Activated naive CD4-positive, alpha-beta T cell treated with anti-CD3 and anti-CD28 coated beads, Interleukin-2, amount 50 U/mL, for 72 hours (primary cell): Measurements from ENCODE around the gene TMEM114. TPM values are rescaled to one million over a fixed set of nuclear protein-coding genes. Genes with fewer than 3 reads are reported as not detected.

Experiments
- ATAC-seq, 2 donors: fragments of 150-1000 bp; cut with Tn5 transposase; 2 replicates each; pipeline ENCODE4 v1.10.0; 2021; ENCODE audit warnings: mild to moderate bottlenecking in 2 of 2, moderate library complexity in 2 of 2
- DNase-seq, 2 donors: peaks; one replicate each; pipeline ENCODE4 v3.0.0; 2021 to 2022; ENCODE audit warnings: low spot score in 2 of 2
- H3K27ac Mint-ChIP-seq, 2 donors: one replicate each; pipeline ENCODE4 v1.8.0; 2022; ENCODE audit warnings: mild to moderate bottlenecking in 2 of 2, mixed read lengths in 2 of 2
- H3K36me3 Mint-ChIP-seq, 2 donors: one replicate each; pipeline ENCODE4 v1.8.0; 2022; ENCODE audit warnings: mixed read lengths in 2 of 2
- H3K9me3 Mint-ChIP-seq, 2 donors: one replicate each; pipeline ENCODE4 v1.8.0; 2022; ENCODE audit warnings: mixed read lengths in 2 of 2
- total RNA-seq, 2 donors: library from RNA; stranded (reverse); gene quantifications; one replicate each; pipeline ENCODE4 v1.2.3, GENCODE V29; 2022

TMEM114 gene
- total RNA-seq, 2 donors from 2014 or later = not detected

- peak overlapping the region in 1 of 2 donors; percentile 97 for H3K27ac Mint-ChIP-seq
- no peaks in the 10 kb centered on the region for H3K9me3 Mint-ChIP-seq
- H3K36me3 Mint-ChIP-seq = peaks cover 0 to 11% of the 10 kb centered on the region in 2 donors
- no peak for DNase-seq
- ATAC-seq = peak; percentile 18 to 58
Observed at GRCh38 chr16:8620535-8620934, 30.2 kb upstream of the TMEM114 start.

GRCh38 chr16:8619671-8620370 is 29.5 kb upstream of the TMEM114 start:
- no peak for DNase-seq
- peak overlapping the region in 1 of 2 donors; percentile 97 for H3K27ac Mint-ChIP-seq
- peaks cover 0 to 11% of the 10 kb centered on the region in 2 donors for H3K36me3 Mint-ChIP-seq
- ATAC-seq = no peak
- H3K9me3 Mint-ChIP-seq = no peaks in the 10 kb centered on the region

DNA sequence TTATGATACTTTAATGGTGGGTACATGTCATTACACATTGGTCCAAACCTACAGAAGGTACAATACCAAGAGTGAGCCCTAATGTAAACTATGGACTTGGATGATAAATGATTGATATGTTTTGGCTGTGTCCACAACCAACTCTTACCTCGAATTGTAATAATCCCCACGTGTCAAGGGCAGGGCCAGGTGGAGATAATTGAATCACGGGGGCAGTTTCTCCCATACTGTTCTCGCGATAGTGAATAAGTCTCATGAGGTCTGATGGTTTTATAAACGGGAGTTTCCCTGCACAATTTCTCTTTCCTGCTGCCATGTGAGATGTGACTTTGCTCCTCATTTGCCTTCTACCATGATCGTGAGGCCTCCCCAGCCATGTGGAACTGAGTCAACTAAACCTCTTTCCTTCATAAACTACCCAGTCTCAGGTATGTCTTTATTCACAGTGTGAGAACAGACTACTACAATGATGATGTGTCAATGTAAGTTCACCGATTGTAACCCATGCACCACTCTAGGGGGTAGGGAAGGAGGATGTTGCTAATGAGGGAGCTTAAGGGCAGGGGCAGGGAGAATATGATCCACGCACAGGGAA is 24.2 kb upstream of the TMEM114 start:
- H3K9me3 Mint-ChIP-seq = no peaks in the 10 kb centered on the region
- ATAC-seq = no peak

DNA sequence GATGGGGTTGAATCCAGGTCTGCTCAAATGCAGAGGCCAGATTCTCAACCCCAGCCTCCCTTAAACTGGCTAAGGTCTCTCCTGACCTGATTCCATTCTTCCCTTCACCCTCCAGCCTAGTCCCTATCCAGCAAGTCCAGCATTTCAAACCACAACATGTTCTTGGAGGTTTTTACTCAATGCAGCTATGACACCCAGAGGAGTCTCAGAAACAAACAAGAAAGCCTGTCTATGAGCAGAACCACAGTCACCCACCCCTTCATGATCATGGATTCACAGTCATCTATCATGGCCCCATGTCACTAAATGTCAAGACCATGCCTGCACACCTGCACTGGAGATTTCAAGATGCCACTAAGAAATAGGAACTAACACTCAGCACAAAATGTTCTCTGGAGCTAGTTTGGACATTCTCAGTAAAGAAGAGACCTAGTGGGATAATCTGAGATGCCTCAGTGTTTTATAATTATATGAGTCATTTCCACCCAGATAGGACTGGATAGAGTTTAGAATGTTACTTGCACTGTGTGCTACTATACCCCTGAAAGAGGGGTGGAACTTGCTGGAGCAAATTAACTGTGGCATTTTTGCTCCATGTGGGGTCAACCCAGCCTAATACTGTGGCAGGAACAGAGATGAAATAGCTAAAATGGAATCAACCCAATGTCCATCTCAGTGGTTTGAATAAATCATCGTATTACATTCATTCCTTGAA is 21.7 kb upstream of the TMEM114 start:
- DNase-seq = no peak
- H3K9me3 Mint-ChIP-seq = no peaks in the 10 kb centered on the region
- no peak overlapping the region for H3K27ac Mint-ChIP-seq
- no peaks in the 10 kb centered on the region for H3K36me3 Mint-ChIP-seq
- no peak for ATAC-seq

More for the DNA sequence above, 24.2 kb upstream of the TMEM114 start:
- DNase-seq = no peak
- Mint-ChIP-seq H3K27ac (no peak overlapping the region), H3K36me3 (no peaks in the 10 kb centered on the region)

DNA sequence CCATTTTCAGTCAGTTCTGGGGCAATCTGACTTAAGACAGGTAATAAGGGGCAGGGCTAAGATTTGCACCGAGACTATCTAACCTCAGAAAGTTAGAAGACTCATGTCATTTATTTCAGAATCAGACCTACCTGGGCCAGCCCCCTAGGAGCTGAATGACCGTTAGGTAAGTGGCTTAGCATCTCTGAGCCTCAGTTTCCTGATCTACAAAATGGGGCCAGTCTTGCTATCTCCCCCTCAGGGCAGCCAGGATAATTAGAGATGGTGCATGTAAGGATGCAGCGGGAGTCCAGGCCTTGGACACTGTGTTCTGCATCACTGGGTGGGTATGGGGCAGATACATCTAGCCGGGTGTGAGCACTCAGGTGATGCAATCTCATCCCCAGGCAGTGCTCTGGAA is 20.8 kb upstream of the TMEM114 start:
- H3K9me3 Mint-ChIP-seq = no peaks in the 10 kb centered on the region

DNA sequence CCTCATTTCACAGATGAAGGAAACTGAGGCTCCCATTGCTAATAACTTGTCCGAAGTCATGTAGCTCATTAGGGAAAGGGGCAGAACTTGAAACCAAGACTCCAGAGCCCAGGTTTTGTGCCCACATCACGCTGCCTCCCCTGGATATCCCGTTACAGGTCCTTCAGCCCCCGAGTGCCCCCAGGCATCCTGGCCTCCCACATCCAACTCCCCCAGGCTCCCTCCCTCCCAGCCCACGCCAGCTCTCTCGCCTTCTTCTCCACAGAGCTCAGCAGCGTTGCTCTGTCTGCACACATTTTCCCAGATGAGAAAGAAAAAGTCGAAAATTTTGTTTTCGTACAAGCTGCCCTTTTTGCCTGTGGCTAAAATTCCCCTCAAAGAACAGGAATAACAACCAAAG is 16.9 kb upstream of the TMEM114 start:
- ATAC-seq = no peak
- no peak for DNase-seq
- no peak overlapping the region for H3K27ac Mint-ChIP-seq
- no peaks in the 10 kb centered on the region for H3K36me3 Mint-ChIP-seq
- H3K9me3 Mint-ChIP-seq = no peaks in the 10 kb centered on the region

More for the DNA sequence above, 20.8 kb upstream of the TMEM114 start:
- ATAC-seq (no peak), DNase-seq (no peak)
- H3K36me3 Mint-ChIP-seq = no peaks in the 10 kb centered on the region
- H3K27ac Mint-ChIP-seq = no peak overlapping the region

- H3K36me3 Mint-ChIP-seq = no peaks in the 10 kb centered on the region
- H3K27ac Mint-ChIP-seq = no peak overlapping the region
- DNase-seq (no peak), ATAC-seq (no peak)
- no peaks in the 10 kb centered on the region for H3K9me3 Mint-ChIP-seq
Observed at GRCh38 chr16:8605554-8605953, 15.2 kb upstream of the TMEM114 start.

DNA sequence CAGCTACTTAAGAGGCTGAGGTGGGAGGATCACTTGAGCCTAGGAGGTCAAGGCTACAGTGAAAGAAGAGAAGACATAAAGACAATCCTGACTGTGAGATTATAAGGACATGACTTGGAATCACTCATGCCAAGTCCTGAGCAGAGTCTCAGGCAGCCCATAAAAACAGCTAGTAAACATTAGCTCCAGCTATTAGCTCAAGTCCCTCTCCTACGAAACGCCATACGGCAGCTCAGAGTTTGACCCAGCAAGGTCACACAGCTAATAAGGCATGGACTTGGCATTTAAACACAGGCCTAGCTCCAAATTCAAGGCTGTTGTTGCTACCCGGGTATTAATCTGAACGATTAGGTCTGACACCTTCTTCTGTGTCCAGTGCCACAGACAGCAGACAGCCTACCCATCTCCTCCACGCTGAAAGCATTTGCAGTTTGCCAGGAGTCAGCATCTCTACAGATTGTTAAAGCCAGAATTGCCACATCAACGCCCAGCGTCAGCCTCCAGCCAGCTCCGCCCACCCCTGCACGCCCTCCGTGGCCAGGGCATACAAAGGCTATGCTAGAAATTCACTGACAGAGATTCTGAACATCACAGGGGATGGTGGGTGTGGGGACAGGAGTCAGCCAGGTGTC is 9.9 kb upstream of the TMEM114 start:
- no peaks in the 10 kb centered on the region for H3K36me3 Mint-ChIP-seq
- no peak for ATAC-seq
- H3K9me3 Mint-ChIP-seq = peaks cover 0 to 3% of the 10 kb centered on the region in 2 donors
- no peak for DNase-seq
- H3K27ac Mint-ChIP-seq = no peak overlapping the region

- peaks cover 0 to 3% of the 10 kb centered on the region in 2 donors for H3K9me3 Mint-ChIP-seq
- no peak for ATAC-seq
- DNase-seq = no peak
- no peak overlapping the region for H3K27ac Mint-ChIP-seq
- H3K36me3 Mint-ChIP-seq = no peaks in the 10 kb centered on the region
Observed at GRCh38 chr16:8596581-8596980, 6.3 kb upstream of the TMEM114 start.

- DNase-seq = no peak
- Mint-ChIP-seq H3K27ac (no peak overlapping the region), H3K9me3 (peaks cover 0 to 3% of the 10 kb centered on the region in 2 donors), H3K36me3 (no peaks in the 10 kb centered on the region)
- ATAC-seq = no peak
Observed at GRCh38 chr16:8595783-8596182, 5.5 kb upstream of the TMEM114 start.

DNA sequence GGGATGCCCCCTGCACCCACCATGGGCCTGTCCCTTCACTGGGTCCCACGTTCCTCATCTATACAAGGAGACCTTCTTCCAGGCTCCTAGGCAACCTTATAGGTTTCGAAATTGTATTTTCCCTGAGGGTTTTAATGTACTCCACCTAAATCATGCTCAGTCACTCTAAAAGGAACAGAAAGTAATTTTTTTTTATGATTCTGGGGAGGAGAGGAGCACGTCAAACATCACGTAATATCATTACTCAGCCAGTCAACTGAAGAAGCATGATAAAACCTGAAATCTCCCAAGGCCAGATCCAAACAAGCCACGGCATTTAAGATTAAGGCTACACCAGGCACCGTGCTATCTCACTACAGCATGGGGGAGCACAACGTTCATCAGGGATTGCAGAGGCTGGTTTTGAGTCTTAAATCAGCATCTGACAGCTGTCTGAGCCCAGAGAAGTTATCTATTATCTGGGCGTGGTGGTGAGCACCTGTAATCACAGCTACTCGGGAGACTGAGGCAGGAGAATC is 3.9 kb upstream of the TMEM114 start:
- Mint-ChIP-seq H3K36me3 (no peaks in the 10 kb centered on the region), H3K9me3 (peaks cover 0 to 3% of the 10 kb centered on the region in 2 donors), H3K27ac (no peak overlapping the region)
- no peak for DNase-seq
- no peak for ATAC-seq

DNA sequence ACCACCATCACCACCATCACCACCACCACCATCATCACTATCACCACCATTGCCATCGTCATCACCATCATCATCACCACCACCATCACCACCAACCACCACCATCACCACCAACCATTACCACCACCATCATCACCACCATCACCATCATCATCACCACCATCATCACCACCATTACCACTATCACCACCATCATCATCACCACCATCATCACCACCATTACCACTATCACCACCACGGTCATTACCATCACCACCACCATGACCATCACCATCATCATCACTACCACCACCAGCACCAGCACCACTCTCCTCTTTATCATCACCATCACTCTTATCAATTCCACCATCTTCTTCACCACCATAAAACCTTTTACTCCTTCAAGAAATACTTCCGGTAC is 1.1 kb upstream of the TMEM114 start:
- H3K36me3 Mint-ChIP-seq = no peaks in the 10 kb centered on the region
- ATAC-seq = no peak

GRCh38 chr16:8590811-8591210 is 500 bp upstream of the TMEM114 start:
- Mint-ChIP-seq H3K9me3 (no peaks in the 10 kb centered on the region), H3K27ac (no peak overlapping the region), H3K36me3 (no peaks in the 10 kb centered on the region)
- ATAC-seq (no peak), DNase-seq (no peak)

More for the DNA sequence above, 1.1 kb upstream of the TMEM114 start:
- DNase-seq = no peak
- Mint-ChIP-seq H3K9me3 (no peaks in the 10 kb centered on the region), H3K27ac (no peak overlapping the region)

DNA sequence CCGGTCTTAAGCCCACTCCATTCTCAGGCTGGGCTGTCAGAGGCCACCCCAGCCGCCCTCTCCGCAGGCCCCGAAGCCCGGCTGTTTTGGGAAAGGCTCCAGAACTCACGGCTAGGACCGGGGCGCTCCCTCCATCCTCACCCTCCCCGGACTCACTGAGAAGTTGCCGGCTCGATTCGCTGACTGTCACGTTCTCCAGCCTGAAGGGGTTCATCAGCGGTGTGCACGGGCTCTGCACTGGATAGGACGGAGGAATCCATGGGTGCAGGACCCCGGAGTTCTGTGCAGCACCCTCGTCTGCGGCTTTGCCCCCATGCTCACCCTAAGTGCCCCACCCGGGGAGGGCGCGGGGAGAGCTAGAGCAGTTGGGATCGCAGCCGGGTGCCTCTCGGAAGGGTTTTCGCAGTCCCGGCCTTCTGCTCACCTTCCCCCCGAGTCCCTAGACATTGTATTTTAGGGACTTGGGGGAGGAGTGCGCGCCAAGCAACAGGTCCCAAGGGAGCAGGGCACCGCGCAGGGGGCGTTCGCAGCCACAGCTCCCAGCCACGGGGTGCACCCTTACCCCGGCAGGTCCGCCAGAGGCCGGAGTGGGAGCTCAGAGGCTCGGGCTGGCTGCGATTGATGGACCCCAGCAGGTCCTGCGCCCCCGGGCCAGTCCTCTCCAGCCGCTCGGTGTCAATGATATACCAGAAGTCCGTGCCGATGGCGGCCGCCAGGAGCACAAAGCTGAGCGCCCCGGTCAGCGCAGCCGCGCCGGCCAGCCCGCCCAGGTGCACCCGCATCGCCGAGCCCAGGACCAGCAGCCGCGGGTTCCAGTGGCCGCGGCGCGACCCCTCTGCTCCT is 1.0 kb downstream of the TMEM114 start:
- H3K36me3 Mint-ChIP-seq = no peaks in the 10 kb centered on the region
- no peak for ATAC-seq
- no peaks in the 10 kb centered on the region for H3K9me3 Mint-ChIP-seq
- no peak for DNase-seq
- H3K27ac Mint-ChIP-seq = no peak overlapping the region

- ATAC-seq (no peak), DNase-seq (no peak)
- Mint-ChIP-seq H3K27ac (no peak overlapping the region), H3K36me3 (no peaks in the 10 kb centered on the region), H3K9me3 (no peaks in the 10 kb centered on the region)
Observed at GRCh38 chr16:8588682-8589056, 1.6 kb downstream of the TMEM114 start.

- no peak for ATAC-seq
- Mint-ChIP-seq H3K36me3 (no peaks in the 10 kb centered on the region), H3K9me3 (no peaks in the 10 kb centered on the region), H3K27ac (no peak overlapping the region)
- DNase-seq = no peak
Observed at GRCh38 chr16:8587065-8587464, 3.2 kb downstream of the TMEM114 start.
